ENCODE results near the gene SCNN1B.

DNA sequence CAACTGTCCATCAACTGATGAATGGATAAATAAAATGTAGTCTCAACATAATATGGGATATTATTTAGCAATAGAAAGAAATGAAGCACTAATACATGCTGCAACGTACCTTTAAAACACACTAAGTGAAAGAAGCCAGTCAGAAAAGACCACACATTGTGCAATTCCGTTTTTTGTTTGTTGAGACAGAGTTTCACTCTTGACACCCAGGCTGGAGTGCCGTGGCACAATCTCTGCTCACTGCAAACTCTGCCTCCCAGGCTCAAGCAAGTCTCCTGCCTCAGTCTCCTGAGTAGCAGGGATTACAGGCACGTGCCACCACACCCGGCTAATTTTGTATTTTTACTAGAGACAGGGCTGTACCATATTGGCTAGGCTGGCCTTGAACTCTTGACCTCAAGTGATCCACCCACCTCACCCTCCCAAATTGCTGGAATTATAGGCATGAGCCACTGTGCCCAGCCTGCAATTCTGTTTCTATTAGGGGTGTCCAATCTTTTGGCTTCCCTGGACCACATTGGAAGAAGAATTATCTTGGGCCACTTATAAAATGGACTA is 40.1 kb downstream of the SCNN1B start:
- TF ChIP-seq, protein P1, sequence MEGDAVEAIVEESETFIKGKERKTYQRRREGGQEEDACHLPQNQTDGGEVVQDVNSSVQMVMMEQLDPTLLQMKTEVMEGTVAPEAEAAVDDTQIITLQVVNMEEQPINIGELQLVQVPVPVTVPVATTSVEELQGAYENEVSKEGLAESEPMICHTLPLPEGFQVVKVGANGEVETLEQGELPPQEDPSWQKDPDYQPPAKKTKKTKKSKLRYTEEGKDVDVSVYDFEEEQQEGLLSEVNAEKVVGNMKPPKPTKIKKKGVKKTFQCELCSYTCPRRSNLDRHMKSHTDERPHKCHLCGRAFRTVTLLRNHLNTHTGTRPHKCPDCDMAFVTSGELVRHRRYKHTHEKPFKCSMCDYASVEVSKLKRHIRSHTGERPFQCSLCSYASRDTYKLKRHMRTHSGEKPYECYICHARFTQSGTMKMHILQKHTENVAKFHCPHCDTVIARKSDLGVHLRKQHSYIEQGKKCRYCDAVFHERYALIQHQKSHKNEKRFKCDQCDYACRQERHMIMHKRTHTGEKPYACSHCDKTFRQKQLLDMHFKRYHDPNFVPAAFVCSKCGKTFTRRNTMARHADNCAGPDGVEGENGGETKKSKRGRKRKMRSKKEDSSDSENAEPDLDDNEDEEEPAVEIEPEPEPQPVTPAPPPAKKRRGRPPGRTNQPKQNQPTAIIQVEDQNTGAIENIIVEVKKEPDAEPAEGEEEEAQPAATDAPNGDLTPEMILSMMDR (IDR thresholded peaks at IDR 0.05) = no peak
- TF ChIP-seq POLR2A (IDR thresholded peaks at IDR 0.05) (no peak), POLR2AphosphoS5 (IDR thresholded peaks at IDR 0.05) (no peak)

All from breast epithelium (tissue), 3 donors.